HepG2 (cell line): ENCODE measurements around the gene KIF26B. TPM values are rescaled to one million over a fixed set of nuclear protein-coding genes. Genes with fewer than 3 reads are reported as not detected.

Experiments
- RERE ChIP-seq: IDR thresholded peaks from 2 replicates; pipeline ENCODE4 v1.6.1; 2016; ENCODE audit warnings: low read depth, missing genetic modification reagents, missing compliant biosample characterization
- polyA plus RNA-seq, 8 experiments: library from polyadenylated mRNA; depleted of rRNA in 3 of 8; stranded (reverse) in 7 of 8; unstranded in 1 of 8; fragments of >200 nt; fragmentation: Illumina TruSeq in 4 of 8; extraction: Trizol in 4 of 8; gene quantifications; 2 replicates each; pipeline versions ENCODE4 v1.2.1 to v1.2.3, GENCODE V29; 2011 to 2016; ENCODE audit warnings: low read depth in 4 of 8, missing spikeins in 1 of 8, mixed read lengths in 1 of 8; ENCODE audit not compliant: insufficient read depth in 1 of 8
- total RNA-seq, 5 experiments: library from RNA; depleted of rRNA; stranded (reverse); fragments of >200 nt; fragmentation: Illumina TruSeq; extraction: Trizol; gene quantifications; 2 replicates each; pipeline ENCODE4 v1.2.3, GENCODE V29; 2016; ENCODE audit warnings: low read depth in 1 of 5
- TF ChIP-seq, protein P1 (sequence below): sonication (generic); formaldehyde crosslinking; IDR thresholded peaks from 2 replicates; pipeline ENCODE4 v1.5.1; 2020; ENCODE audit warnings: missing genetic modification reagents, mild to moderate bottlenecking, borderline replicate concordance

The KIF26B gene
- total and polyA plus RNA-seq, 2 of the 13 experiments (the other 11 are each of a cell fraction or from before 2014, with no cell fraction given): 0.08 to 0.09 TPM

- TF ChIP-seq RERE (CRISPR knock-in tag): no peak
- TF ChIP-seq, protein P1, sequence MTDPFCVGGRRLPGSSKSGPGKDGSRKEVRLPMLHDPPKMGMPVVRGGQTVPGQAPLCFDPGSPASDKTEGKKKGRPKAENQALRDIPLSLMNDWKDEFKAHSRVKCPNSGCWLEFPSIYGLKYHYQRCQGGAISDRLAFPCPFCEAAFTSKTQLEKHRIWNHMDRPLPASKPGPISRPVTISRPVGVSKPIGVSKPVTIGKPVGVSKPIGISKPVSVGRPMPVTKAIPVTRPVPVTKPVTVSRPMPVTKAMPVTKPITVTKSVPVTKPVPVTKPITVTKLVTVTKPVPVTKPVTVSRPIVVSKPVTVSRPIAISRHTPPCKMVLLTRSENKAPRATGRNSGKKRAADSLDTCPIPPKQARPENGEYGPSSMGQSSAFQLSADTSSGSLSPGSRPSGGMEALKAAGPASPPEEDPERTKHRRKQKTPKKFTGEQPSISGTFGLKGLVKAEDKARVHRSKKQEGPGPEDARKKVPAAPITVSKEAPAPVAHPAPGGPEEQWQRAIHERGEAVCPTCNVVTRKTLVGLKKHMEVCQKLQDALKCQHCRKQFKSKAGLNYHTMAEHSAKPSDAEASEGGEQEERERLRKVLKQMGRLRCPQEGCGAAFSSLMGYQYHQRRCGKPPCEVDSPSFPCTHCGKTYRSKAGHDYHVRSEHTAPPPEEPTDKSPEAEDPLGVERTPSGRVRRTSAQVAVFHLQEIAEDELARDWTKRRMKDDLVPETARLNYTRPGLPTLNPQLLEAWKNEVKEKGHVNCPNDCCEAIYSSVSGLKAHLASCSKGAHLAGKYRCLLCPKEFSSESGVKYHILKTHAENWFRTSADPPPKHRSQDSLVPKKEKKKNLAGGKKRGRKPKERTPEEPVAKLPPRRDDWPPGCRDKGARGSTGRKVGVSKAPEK: no peak
Observed at GRCh38 chr1:245652660-245653427, 498.1 kb downstream of the KIF26B start (continued).
